SU-DHL-6 (cell line): ENCODE results near the gene PAX4.

Source experiments
- H2AFZ ChIP-seq: fragments of 200-600 bp; sonication (generic); 2 replicates; pipeline ENCODE4 v1.6.1; 2014; ENCODE audit warnings: low read depth, mild to moderate bottlenecking, moderate library complexity, mixed read lengths, antibody characterized with exemption, low read length; ENCODE audit not compliant: severe bottlenecking
- H3F3A ChIP-seq: fragments of 200-600 bp; shearing (Covaris generic); 2 replicates; pipeline ENCODE4 v1.6.0; 2016; ENCODE audit warnings: antibody characterized with exemption, mild to moderate bottlenecking; ENCODE audit not compliant: insufficient read depth
- H3K27ac ChIP-seq: fragments of 200-600 bp; sonication (generic); 2 replicates; pipeline ENCODE4 v1.5.1; 2016; ENCODE audit warnings: low read depth, mild to moderate bottlenecking, low read length, moderate library complexity, mixed read lengths
- H3K27me3 ChIP-seq: fragments of 200-600 bp; sonication (generic), shearing (Covaris generic); 2 replicates; pipeline ENCODE4 v1.6.0; 2014; ENCODE audit warnings: mild to moderate bottlenecking, low read length
- H3K36me3 ChIP-seq: fragments of 200-600 bp; sonication (generic); 2 replicates; pipeline ENCODE4 v1.6.1; 2014; ENCODE audit warnings: mild to moderate bottlenecking, low read length, mixed read lengths
- H3K4me2 ChIP-seq: fragments of 300-600, 200-600 bp; shearing (Covaris generic), sonication (generic); 2 replicates; pipeline ENCODE4 v1.6.0; 2014; ENCODE audit warnings: low read length, low read depth, mild to moderate bottlenecking; ENCODE audit not compliant: poor library complexity, severe bottlenecking
- H3K4me3 ChIP-seq: fragments of 200-600 bp; sonication (generic); 2 replicates; pipeline ENCODE4 v1.5.1; 2014; ENCODE audit warnings: antibody characterized with exemption, low read length, mild to moderate bottlenecking, mixed read lengths; ENCODE audit not compliant: insufficient read depth, poor library complexity, severe bottlenecking
- H3K79me2 ChIP-seq: fragments of 200-600 bp; sonication (generic); 2 replicates; pipeline ENCODE4 v1.6.1; 2014; ENCODE audit warnings: mild to moderate bottlenecking, low read length, moderate library complexity; ENCODE audit not compliant: insufficient read depth
- H3K9ac ChIP-seq: fragments of 200-600 bp; sonication (generic); 2 replicates; pipeline ENCODE4 v1.7.0; 2014; ENCODE audit warnings: mild to moderate bottlenecking, low read length
- H3K9me2 ChIP-seq: fragments of 200-600 bp; sonication (generic); replicated peaks from 2 replicates; pipeline ENCODE4 v1.6.1; 2014; ENCODE audit warnings: low read length; ENCODE audit not compliant: insufficient read depth
- H3K9me3 ChIP-seq: fragments of 200-600 bp; sonication (generic); 2 replicates; pipeline ENCODE4 v1.6.1; 2014; ENCODE audit warnings: low read length, mixed read lengths; ENCODE audit not compliant: insufficient read depth
- H4K20me1 ChIP-seq: fragments of 200-600 bp; sonication (generic); 2 replicates; pipeline ENCODE4 v1.6.1; 2014; ENCODE audit warnings: low read depth, mild to moderate bottlenecking, antibody characterized with exemption, low read length, moderate library complexity, mixed read lengths
- CTCF ChIP-seq: fragments of 200-600 bp; sonication (generic); IDR thresholded peaks from one replicate; pipeline ENCODE4 v1.5.1; 2017; ENCODE audit warnings: antibody characterized with exemption, mild to moderate bottlenecking, low read length, moderate library complexity; ENCODE audit not compliant: insufficient read depth, poor library complexity, severe bottlenecking
- EZH2phosphoT487 ChIP-seq: fragments of 200-600 bp; sonication (generic), shearing (Covaris generic); conservative IDR thresholded peaks from 2 replicates; pipeline ENCODE4 v1.6.1; 2018; ENCODE audit warnings: mild to moderate bottlenecking, antibody characterized with exemption, low read length, moderate library complexity, mixed read lengths

PAX4 gene

GRCh38 chr7:127598318-127598717 lies 19.6 kb downstream of the PAX4 start:
- no peaks in the 10 kb centered on the region for H4K20me1 ChIP-seq
- no peaks in the 10 kb centered on the region for H3K36me3 ChIP-seq

GRCh38 chr7:127595737-127596136 lies 22.2 kb downstream of the PAX4 start:
- H3K9me3 ChIP-seq: no peaks in the 10 kb centered on the region
- H3F3A ChIP-seq: no peaks in the 10 kb centered on the region
- no peaks in the 10 kb centered on the region for H3K27me3 ChIP-seq
- no peak overlapping the region for H3K4me3 ChIP-seq
- no peaks in the 10 kb centered on the region for H3K79me2 ChIP-seq
- H3K4me2 ChIP-seq: no peak overlapping the region
- H4K20me1 ChIP-seq: no peaks in the 10 kb centered on the region
- H3K27ac ChIP-seq: no peak overlapping the region
- no peak overlapping the region for H3K9ac ChIP-seq
- no peaks in the 10 kb centered on the region for H3K9me2 ChIP-seq
- no peak overlapping the region for H2AFZ ChIP-seq
- TF ChIP-seq EZH2phosphoT487 (no peak), CTCF (no peak)
- no peaks in the 10 kb centered on the region for H3K36me3 ChIP-seq

More at GRCh38 chr7:127598318-127598717, 19.6 kb downstream of the PAX4 start:
- Histone ChIP-seq H3K9me3 (no peaks in the 10 kb centered on the region), H3K27ac (no peak overlapping the region), H3K27me3 (no peaks in the 10 kb centered on the region), H3F3A (no peaks in the 10 kb centered on the region), H3K9me2 (no peaks in the 10 kb centered on the region), H3K79me2 (no peaks in the 10 kb centered on the region), H3K4me3 (no peak overlapping the region), H3K4me2 (no peak overlapping the region), H3K9ac (no peak overlapping the region), H2AFZ (no peak overlapping the region)
- no peak for TF ChIP-seq CTCF
- TF ChIP-seq EZH2phosphoT487: no peak

- Histone ChIP-seq H4K20me1 (no peaks in the 10 kb centered on the region), H3K9me3 (no peaks in the 10 kb centered on the region), H3K79me2 (no peaks in the 10 kb centered on the region), H3K9me2 (no peaks in the 10 kb centered on the region), H3F3A (no peaks in the 10 kb centered on the region), H3K27ac (no peak overlapping the region), H2AFZ (no peak overlapping the region), H3K4me2 (no peak overlapping the region), H3K36me3 (no peaks in the 10 kb centered on the region), H3K9ac (no peak overlapping the region), H3K27me3 (no peaks in the 10 kb centered on the region), H3K4me3 (no peak overlapping the region)
- no peak for TF ChIP-seq EZH2phosphoT487
- no peak for TF ChIP-seq CTCF
Observed at GRCh38 chr7:127594490-127594889, 23.5 kb downstream of the PAX4 start.

- no peaks in the 10 kb centered on the region for H3K9me2 ChIP-seq
- H3K79me2 ChIP-seq: peaks cover 7% of the 10 kb centered on the region; the same call in 1 of the 2 replicates
- no peaks in the 10 kb centered on the region for H3K27me3 ChIP-seq
- H3K9me3 ChIP-seq: no peaks in the 10 kb centered on the region
- H3K9ac ChIP-seq: no peak overlapping the region
- no peak overlapping the region for H3K4me2 ChIP-seq
- TF ChIP-seq EZH2phosphoT487: no peak
- TF ChIP-seq CTCF: no peak
- H3K36me3 ChIP-seq: no peaks in the 10 kb centered on the region
- H3F3A ChIP-seq: no peaks in the 10 kb centered on the region
- no peak overlapping the region for H3K4me3 ChIP-seq
- no peak overlapping the region for H2AFZ ChIP-seq
- H3K27ac ChIP-seq: no peak overlapping the region
- no peaks in the 10 kb centered on the region for H4K20me1 ChIP-seq
Observed at GRCh38 chr7:127592550-127592949, 25.4 kb downstream of the PAX4 start.
